ENCODE results near the gene NPR3. TPM values are rescaled to one million over a fixed set of nuclear protein-coding genes. Genes with fewer than 3 reads are reported as not detected.
A peak's percentile ranks its signal among the peaks of the same experiment; 100 is the strongest.

NPR3 gene
- total and polyA plus RNA-seq, 9 donors = 1.8 to 42.1 (median 5.8) TPM

DNA sequence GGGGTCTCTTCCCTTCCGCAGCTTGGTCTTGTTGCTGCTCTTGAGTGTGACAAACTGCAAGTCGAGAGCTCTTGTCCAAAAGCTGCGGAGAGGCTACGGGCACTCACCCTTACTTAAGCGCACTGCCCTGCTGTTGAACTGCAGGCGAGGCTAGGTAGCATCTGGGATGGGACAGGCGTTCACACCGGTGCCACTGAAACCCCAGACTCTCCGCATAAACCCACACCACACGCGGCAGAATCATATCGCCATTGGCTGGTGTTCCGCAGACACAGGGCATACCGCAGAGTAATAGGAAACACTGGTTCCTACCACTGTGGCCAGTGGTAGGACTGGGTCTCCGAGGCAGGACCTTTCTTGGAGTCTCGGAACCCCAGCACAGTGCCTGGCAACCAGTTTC lies 2.2 kb upstream of the NPR3 start:
- Histone ChIP-seq H3K27me3 (no peaks in the 10 kb centered on the region), H3K4me3 (no peak overlapping the region), H3K9me3 (no peaks in the 10 kb centered on the region), H3K27ac (no peak overlapping the region), H3K36me3 (no peaks in the 10 kb centered on the region), H3K4me1 (ENCODE audit: insufficient read depth) (peaks cover 6% of the 10 kb centered on the region)
- TF ChIP-seq POLR2A (IDR thresholded peaks at IDR 0.05) = no peak
- no peak for TF ChIP-seq EP300 (IDR thresholded peaks at IDR 0.05)
- TF ChIP-seq CTCF (IDR thresholded peaks at IDR 0.05) = no peak
- WGBS, 3 donors = 90 to 98% (median 97%) methylated on average over 16 of the region's 16 CpGs
- DNase-seq = no peak
- intact Hi-C loops (cut with DNase I) = no loop called here

- DNase-seq = peak; percentile 28 to 77 (median 60)
- Histone ChIP-seq H3K27ac (peak overlapping the region in 1 of 2 donors; percentile 4), H3K4me1 (ENCODE audit: insufficient read depth) (peaks cover 8% of the 10 kb centered on the region), H3K9me3 (no peaks in the 10 kb centered on the region), H3K4me3 (peak overlapping the region; percentile 32), H3K27me3 (no peaks in the 10 kb centered on the region), H3K36me3 (no peaks in the 10 kb centered on the region)
- TF ChIP-seq CTCF (IDR thresholded peaks at IDR 0.05) (peak in 2 of 3 donors; percentile 34), EP300 (IDR thresholded peaks at IDR 0.05) (no peak)
- 1 to 2% (median 1%) methylated on average over 49 of the region's 49 CpGs for WGBS, 3 donors
- intact Hi-C loops (cut with DNase I) = loop anchor here in 1 of 4 donors (5.0 kb wide), 1 partner anchor 132 kb away; no protein-coding TSS in a partner anchor
These were observed 1.2 kb upstream of the NPR3 start for GRCh38 chr5:32709750-32710549.

DNA sequence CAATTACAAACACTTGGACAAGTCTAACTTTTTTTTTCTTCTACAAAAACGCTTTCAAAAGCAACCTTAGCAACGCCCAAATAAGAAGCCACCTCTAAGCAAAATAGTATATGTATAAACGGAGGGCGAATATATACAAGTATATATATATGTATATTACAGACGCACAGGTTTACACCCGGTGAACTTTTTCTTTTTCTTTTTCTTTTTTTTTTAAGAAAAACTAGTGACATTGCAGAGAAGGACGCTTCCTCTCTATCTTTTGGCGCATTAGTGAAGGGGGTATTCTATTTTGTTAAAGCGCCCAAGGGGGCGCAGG lies 200 bp downstream of the NPR3 start:
- Histone ChIP-seq H3K4me3 (peak overlapping the region; percentile 32), H3K9me3 (no peaks in the 10 kb centered on the region), H3K27ac (no peak overlapping the region), H3K36me3 (no peaks in the 10 kb centered on the region), H3K27me3 (no peaks in the 10 kb centered on the region), H3K4me1 (ENCODE audit: insufficient read depth) (peaks cover 8% of the 10 kb centered on the region)
- intact Hi-C loops (cut with DNase I) = loop anchor here in 1 of 4 donors (5.0 kb wide), 1 partner anchor 131 kb away; no protein-coding TSS in a partner anchor
- no peak for DNase-seq
- 0 to 1% (median 1%) methylated on average over 10 of the region's 10 CpGs for WGBS, 3 donors
- TF ChIP-seq CTCF (IDR thresholded peaks at IDR 0.05) = no peak
- no peak for TF ChIP-seq POLR2A (IDR thresholded peaks at IDR 0.05)
- TF ChIP-seq EP300 (IDR thresholded peaks at IDR 0.05) = no peak

GRCh38 chr5:32711681-32712480 lies 760 bp downstream of the NPR3 start:
- Histone ChIP-seq H3K27me3 (no peaks in the 10 kb centered on the region), H3K4me3 (peak overlapping the region; percentile 32), H3K9me3 (no peaks in the 10 kb centered on the region), H3K36me3 (no peaks in the 10 kb centered on the region), H3K4me1 (ENCODE audit: insufficient read depth) (peaks cover 8% of the 10 kb centered on the region), H3K27ac (no peak overlapping the region)
- TF ChIP-seq CTCF (IDR thresholded peaks at IDR 0.05) (no peak), EP300 (IDR thresholded peaks at IDR 0.05) (no peak), POLR2A (IDR thresholded peaks at IDR 0.05) (no peak)
- WGBS, 3 donors = 1 to 3% (median 1%) methylated on average over 73 to 76 of the region's 76 CpGs
- intact Hi-C loops (cut with DNase I) = loop anchor here in 1 of 4 donors (5.0 kb wide), 1 partner anchor 130 kb away; no protein-coding TSS in a partner anchor
- peak in 2 of 5 donors; percentile 21 to 43 for DNase-seq

Data from ovary (tissue), 9 donors.